ENCODE data around the gene LMAN1L. TPM values are rescaled to one million over a fixed set of nuclear protein-coding genes. Genes with fewer than 3 reads are reported as not detected.

LMAN1L gene
- total RNA-seq, 1 experiment from 2014 or later, result not detected

DNA sequence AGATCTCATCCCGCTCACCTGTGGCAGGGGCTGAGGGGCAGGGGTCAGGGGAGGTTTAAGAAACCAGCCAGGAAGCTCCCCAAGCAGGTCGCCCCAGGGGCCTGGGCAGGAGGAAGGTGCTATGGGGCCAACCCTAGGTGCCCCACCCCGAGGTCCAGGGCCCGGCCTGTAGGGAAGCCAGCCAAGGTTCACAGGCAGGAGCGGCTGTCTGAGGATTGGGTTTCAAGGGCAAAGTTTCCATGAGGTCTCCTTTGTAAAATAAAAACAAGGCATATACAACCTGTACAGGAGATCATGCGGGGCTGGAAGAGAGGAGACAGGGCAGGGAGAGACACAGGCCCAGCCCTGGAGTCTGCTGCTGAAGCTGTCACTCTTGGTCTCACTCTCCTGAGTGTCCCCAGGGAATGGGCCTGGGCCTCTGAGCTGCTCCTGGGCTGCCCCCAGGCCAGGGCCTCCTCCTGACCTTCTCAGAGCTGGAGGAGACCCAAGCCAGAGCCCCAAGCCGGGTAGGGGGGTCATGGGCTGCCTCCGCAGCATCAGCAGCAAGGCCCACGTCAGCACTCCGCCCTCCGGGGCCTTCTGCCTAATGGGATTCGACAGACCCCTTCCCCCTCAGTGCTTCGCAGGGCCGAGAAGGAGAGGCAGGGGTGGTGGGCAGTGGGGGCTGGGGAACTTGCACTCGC is 19.3 kb downstream of the LMAN1L start (continued):
- TF ChIP-seq NFE2L1 (CRISPR knock-in tag; IDR thresholded peaks at IDR 0.05) (no peak), RORB (CRISPR knock-in tag; IDR thresholded peaks at IDR 0.05) (no peak), GABPB1 (CRISPR knock-in tag; IDR thresholded peaks at IDR 0.05) (no peak), ZNF219 (CRISPR knock-in tag; IDR thresholded peaks at IDR 0.05; ENCODE audit: borderline replicate concordance) (no peak)
- TF ChIP-seq, protein P1, sequence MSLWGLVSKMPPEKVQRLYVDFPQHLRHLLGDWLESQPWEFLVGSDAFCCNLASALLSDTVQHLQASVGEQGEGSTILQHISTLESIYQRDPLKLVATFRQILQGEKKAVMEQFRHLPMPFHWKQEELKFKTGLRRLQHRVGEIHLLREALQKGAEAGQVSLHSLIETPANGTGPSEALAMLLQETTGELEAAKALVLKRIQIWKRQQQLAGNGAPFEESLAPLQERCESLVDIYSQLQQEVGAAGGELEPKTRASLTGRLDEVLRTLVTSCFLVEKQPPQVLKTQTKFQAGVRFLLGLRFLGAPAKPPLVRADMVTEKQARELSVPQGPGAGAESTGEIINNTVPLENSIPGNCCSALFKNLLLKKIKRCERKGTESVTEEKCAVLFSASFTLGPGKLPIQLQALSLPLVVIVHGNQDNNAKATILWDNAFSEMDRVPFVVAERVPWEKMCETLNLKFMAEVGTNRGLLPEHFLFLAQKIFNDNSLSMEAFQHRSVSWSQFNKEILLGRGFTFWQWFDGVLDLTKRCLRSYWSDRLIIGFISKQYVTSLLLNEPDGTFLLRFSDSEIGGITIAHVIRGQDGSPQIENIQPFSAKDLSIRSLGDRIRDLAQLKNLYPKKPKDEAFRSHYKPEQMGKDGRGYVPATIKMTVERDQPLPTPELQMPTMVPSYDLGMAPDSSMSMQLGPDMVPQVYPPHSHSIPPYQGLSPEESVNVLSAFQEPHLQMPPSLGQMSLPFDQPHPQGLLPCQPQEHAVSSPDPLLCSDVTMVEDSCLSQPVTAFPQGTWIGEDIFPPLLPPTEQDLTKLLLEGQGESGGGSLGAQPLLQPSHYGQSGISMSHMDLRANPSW (CRISPR knock-in tag; conservative IDR thresholded peaks at IDR 0.05; ENCODE audit: low read depth), result no peak

DNA sequence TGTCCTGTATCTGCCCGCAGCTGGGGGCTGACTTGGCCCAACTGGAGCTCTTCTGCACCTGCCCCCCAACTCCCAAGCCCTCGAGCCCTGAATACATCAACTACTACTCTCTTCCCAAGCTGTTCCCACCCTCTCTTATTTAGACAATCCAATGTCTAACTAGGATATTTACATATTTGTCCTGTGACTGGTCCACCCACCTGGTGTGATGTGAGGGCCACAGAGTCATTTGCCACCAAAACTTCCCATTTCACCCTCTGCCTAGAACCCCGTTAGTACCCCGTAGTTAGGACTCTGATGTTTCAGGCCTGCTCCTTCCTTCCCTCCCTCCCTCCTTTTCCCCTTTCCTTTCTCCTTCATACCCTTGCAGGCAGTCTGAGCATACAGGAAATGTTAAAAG is 20.2 kb downstream of the LMAN1L start:
- Mint-ChIP-seq H3K4me3 (no peak overlapping the region), H3K4me1 (peaks cover 6% of the 10 kb centered on the region), H3K9me3 (no peaks in the 10 kb centered on the region), H3K27me3 (ENCODE audit: low read depth) (peaks cover 12% of the 10 kb centered on the region), H3K27ac (no peak overlapping the region), H3K36me3 (no peaks in the 10 kb centered on the region; the same call in 1 of the 2 replicates)
- DNase-seq (ENCODE audit: low spot score) (no peak), ATAC-seq (no peak)
- TF ChIP-seq, protein P2, sequence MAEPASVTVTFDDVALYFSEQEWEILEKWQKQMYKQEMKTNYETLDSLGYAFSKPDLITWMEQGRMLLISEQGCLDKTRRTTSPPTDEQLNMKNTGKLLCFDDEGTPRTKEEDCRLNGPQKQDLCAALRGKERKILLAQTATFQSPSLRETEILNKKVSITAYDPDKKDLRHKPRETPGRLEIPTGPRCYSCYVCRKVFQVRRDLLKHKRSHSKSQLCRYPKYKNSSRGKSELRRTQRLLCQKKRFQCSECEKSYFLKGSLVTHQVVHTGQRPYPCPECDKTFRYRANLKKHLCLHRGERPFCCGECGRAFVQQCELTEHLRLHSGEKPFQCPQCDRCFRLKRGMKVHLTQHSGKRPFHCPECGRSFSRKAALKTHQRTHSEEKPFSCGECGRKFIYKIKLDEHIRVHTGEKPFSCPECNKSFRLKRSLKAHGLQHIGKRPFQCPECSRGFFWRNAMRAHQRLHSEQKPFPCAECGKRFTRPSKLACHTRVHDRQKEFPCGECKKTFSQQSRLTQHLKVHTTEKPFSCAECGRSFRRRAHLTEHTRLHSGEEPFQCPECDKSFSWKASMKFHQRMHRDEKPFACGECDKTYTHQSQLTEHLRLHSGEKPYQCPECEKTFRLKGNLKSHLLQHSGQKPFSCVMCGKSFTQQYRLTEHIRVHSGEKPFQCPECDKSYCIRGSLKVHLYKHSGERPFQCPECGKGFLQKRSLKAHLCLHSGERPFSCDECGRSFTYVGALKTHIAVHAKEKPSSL (CRISPR knock-in tag; conservative IDR thresholded peaks at IDR 0.05), result no peak
- no peak for TF ChIP-seq TEAD1 (CRISPR knock-in tag; IDR thresholded peaks at IDR 0.05)
- no peak for TF ChIP-seq NFYB (CRISPR knock-in tag; conservative IDR thresholded peaks at IDR 0.05; ENCODE audit: low read depth)
- TF ChIP-seq, protein P3, sequence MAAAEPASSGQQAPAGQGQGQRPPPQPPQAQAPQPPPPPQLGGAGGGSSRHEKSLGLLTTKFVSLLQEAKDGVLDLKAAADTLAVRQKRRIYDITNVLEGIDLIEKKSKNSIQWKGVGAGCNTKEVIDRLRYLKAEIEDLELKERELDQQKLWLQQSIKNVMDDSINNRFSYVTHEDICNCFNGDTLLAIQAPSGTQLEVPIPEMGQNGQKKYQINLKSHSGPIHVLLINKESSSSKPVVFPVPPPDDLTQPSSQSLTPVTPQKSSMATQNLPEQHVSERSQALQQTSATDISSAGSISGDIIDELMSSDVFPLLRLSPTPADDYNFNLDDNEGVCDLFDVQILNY (CRISPR knock-in tag; IDR thresholded peaks at IDR 0.05), result no peak
- no peak for TF ChIP-seq EMX1 (CRISPR knock-in tag; IDR thresholded peaks at IDR 0.05)
- TF ChIP-seq, protein P4, sequence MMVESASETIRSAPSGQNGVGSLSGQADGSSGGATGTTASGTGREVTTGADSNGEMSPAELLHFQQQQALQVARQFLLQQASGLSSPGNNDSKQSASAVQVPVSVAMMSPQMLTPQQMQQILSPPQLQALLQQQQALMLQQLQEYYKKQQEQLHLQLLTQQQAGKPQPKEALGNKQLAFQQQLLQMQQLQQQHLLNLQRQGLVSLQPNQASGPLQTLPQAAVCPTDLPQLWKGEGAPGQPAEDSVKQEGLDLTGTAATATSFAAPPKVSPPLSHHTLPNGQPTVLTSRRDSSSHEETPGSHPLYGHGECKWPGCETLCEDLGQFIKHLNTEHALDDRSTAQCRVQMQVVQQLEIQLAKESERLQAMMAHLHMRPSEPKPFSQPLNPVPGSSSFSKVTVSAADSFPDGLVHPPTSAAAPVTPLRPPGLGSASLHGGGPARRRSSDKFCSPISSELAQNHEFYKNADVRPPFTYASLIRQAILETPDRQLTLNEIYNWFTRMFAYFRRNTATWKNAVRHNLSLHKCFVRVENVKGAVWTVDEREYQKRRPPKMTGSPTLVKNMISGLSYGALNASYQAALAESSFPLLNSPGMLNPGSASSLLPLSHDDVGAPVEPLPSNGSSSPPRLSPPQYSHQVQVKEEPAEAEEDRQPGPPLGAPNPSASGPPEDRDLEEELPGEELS (CRISPR knock-in tag; IDR thresholded peaks at IDR 0.05), result no peak
- POLR2A ChIA-PET, result no interaction called here
- CTCF ChIA-PET, result interaction anchor here (0.9 to 1.5 kb wide), 6 partner anchors 45 to 69 kb away, joined by 3 to 6 read pairs (median 3); partner anchors contain the start of gene CSK

DNA sequence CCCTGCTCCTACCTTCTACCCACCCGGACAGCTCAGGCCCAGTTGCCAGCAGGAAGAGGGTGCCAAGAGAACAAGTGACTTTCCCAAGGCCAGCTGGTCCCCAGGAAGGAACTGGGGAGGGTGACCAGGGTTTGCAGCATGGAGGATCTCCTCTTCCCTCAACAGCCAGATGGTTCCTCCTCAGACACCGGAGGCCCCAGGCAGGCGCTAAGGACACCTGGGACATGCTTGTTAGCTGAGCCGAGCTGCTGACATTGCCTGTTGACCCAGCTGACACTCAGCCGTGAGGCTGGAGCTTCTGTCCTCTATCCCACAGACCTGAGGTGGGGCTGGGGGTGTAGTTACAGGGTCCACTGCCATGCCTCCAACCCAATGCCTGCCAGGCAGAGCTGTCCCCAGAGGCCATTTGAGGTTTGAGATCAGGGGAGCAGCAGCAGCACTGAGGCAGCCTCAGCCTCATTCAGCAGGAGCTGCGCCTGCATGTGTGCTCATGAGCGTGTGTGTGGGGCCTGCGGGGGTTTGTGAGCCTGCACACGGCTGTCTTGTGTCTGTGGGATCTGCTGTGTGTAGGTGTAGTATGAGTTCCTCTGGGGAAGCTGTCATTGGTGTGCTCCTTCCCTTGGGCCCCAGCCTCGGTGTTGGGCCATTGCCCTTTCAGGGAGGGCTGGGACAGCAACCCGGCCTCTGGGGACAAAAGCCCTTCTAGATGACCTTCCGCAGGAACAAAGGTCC is 20.9 kb downstream of the LMAN1L start:
- no peak for ATAC-seq
- CTCF ChIA-PET, result interaction anchor here (0.9 to 1.5 kb wide), 7 partner anchors 24 to 68 kb away, joined by 3 to 6 read pairs (median 3); partner anchors contain the start of gene CSK
- TF ChIP-seq CBFB (CRISPR knock-in tag; IDR thresholded peaks at IDR 0.05; ENCODE audit: low read depth), result no peak
- TF ChIP-seq ZNF138 (CRISPR knock-in tag; conservative IDR thresholded peaks at IDR 0.05), result no peak
- no peaks in the 10 kb centered on the region; the same call in 1 of the 2 replicates for H3K36me3 Mint-ChIP-seq
- POLR2A ChIA-PET, result no interaction called here
- H3K4me3 Mint-ChIP-seq, result no peak overlapping the region
- H3K27me3 Mint-ChIP-seq (ENCODE audit: low read depth), result peaks cover 5% of the 10 kb centered on the region
- no peak overlapping the region for H3K27ac Mint-ChIP-seq
- no peaks in the 10 kb centered on the region for H3K9me3 Mint-ChIP-seq
- H3K4me1 Mint-ChIP-seq, result peaks cover 6% of the 10 kb centered on the region
- DNase-seq (ENCODE audit: low spot score), result no peak
